Measurements from ENCODE around the gene CNNM2. TPM values are rescaled to one million over a fixed set of nuclear protein-coding genes. Genes with fewer than 3 reads are reported as not detected.

Gene CNNM2
- total and polyA plus RNA-seq, 2 experiments from 2014 or later = 3.3 to 18.0 TPM

GRCh38 chr10:102916173-102916572, 1.9 kb upstream of the CNNM2 start:
- peaks cover 16% of the 10 kb centered on the region for H3K4me1 ChIP-seq (ENCODE audit: low read depth)
- no peak for TF ChIP-seq CTCF (IDR thresholded peaks at IDR 0.05; ENCODE audit: low read depth, low read length)
- no peak overlapping the region for H3K27ac ChIP-seq
- no peaks in the 10 kb centered on the region for H3K9me3 ChIP-seq (ENCODE audit: low read depth)
- peaks cover 10% of the 10 kb centered on the region for H3K27me3 ChIP-seq
- H3K4me3 ChIP-seq = no peak overlapping the region
- no peak for DNase-seq (ENCODE audit: low read depth in 1 of 2, low spot score in 1 of 2)
- no peaks in the 10 kb centered on the region for H3K36me3 ChIP-seq

- H3K27me3 ChIP-seq = peaks cover 10% of the 10 kb centered on the region
- DNase-seq (ENCODE audit: low read depth in 1 of 2, low spot score in 1 of 2) = peak; percentile 76 to 89
- peak overlapping the region; percentile 93 for H3K27ac ChIP-seq
- no peaks in the 10 kb centered on the region for H3K36me3 ChIP-seq
- peak; percentile 97 for TF ChIP-seq CTCF (IDR thresholded peaks at IDR 0.05; ENCODE audit: low read depth, low read length)
- peak overlapping the region; percentile 74 for H3K4me3 ChIP-seq
- H3K9me3 ChIP-seq (ENCODE audit: low read depth) = no peaks in the 10 kb centered on the region
- H3K4me1 ChIP-seq (ENCODE audit: low read depth) = peaks cover 17% of the 10 kb centered on the region
Measured at GRCh38 chr10:102917314-102917961, 656 bp upstream of the CNNM2 start.

- Histone ChIP-seq H3K9me3 (ENCODE audit: low read depth) (no peaks in the 10 kb centered on the region), H3K4me1 (ENCODE audit: low read depth) (peaks cover 17% of the 10 kb centered on the region), H3K4me3 (peak overlapping the region; percentile 74), H3K27ac (no peak overlapping the region), H3K27me3 (peaks cover 10% of the 10 kb centered on the region), H3K36me3 (no peaks in the 10 kb centered on the region)
- no peak for DNase-seq (ENCODE audit: low read depth in 1 of 2, low spot score in 1 of 2)
- TF ChIP-seq CTCF (IDR thresholded peaks at IDR 0.05; ENCODE audit: low read depth, low read length) = no peak
Measured at GRCh38 chr10:102918817-102919245, 737 bp downstream of the CNNM2 start.

- no peaks in the 10 kb centered on the region for H3K36me3 ChIP-seq
- H3K9me3 ChIP-seq (ENCODE audit: low read depth) = no peaks in the 10 kb centered on the region
- peaks cover 10% of the 10 kb centered on the region for H3K27me3 ChIP-seq
- no peak for TF ChIP-seq CTCF (IDR thresholded peaks at IDR 0.05; ENCODE audit: low read depth, low read length)
- H3K27ac ChIP-seq = no peak overlapping the region
- peak; percentile 11 to 34 for DNase-seq (ENCODE audit: low read depth in 1 of 2, low spot score in 1 of 2)
- H3K4me1 ChIP-seq (ENCODE audit: low read depth) = peaks cover 17% of the 10 kb centered on the region
- peak overlapping the region; percentile 74 for H3K4me3 ChIP-seq
Measured at GRCh38 chr10:102919246-102919959, 1.3 kb downstream of the CNNM2 start.

GRCh38 chr10:102919992-102920739, 2.1 kb downstream of the CNNM2 start:
- Histone ChIP-seq H3K27me3 (peaks cover 10% of the 10 kb centered on the region), H3K36me3 (no peaks in the 10 kb centered on the region), H3K4me1 (ENCODE audit: low read depth) (peaks cover 17% of the 10 kb centered on the region), H3K4me3 (peak overlapping the region; percentile 74), H3K9me3 (ENCODE audit: low read depth) (no peaks in the 10 kb centered on the region), H3K27ac (no peak overlapping the region)
- no peak for DNase-seq (ENCODE audit: low read depth in 1 of 2, low spot score in 1 of 2)
- TF ChIP-seq CTCF (IDR thresholded peaks at IDR 0.05; ENCODE audit: low read depth, low read length) = no peak

Measured in cardiac muscle cell (in vitro differentiated cells and primary cell).